ENCODE data around the gene DENND1A. TPM values are rescaled to one million over a fixed set of nuclear protein-coding genes. Genes with fewer than 3 reads are reported as not detected.

DENND1A gene
- polyA plus RNA-seq, 2 of the 4 experiments (the other 2 are of a cell fraction), result 15.1 to 21.9 TPM

- TF ChIP-seq REST (IDR thresholded peaks at IDR 0.05) (no peak), HOXB13 (CRISPR knock-in tag; IDR thresholded peaks at IDR 0.05; ENCODE audit: low read depth) (no peak), POLR2AphosphoS2 (conservative IDR thresholded peaks at IDR 0.05; ENCODE audit: low read length) (no peak), NPAS2 (CRISPR knock-in tag; IDR thresholded peaks at IDR 0.05; ENCODE audit: borderline replicate concordance) (no peak), HDAC2 (IDR thresholded peaks at IDR 0.05) (no peak)
Measured at GRCh38 chr9:123441769-123442168, 488.2 kb downstream of the DENND1A start (continued).

GRCh38 chr9:123440256-123440655 is 489.7 kb downstream of the DENND1A start:
- Histone ChIP-seq H3K27ac (no peak overlapping the region), H3K9me3 (no peaks in the 10 kb centered on the region), H3K4me3 (no peak overlapping the region), H3K4me2 (no peak overlapping the region), H3K4me1 (no peaks in the 10 kb centered on the region)
- WGBS (ENCODE audit: missing lambda C conversion rate), result 91% methylated on average over 11 of the region's 11 CpGs
- ChIA-PET CTCF (interaction anchor here (0.6 kb wide), 1 partner anchor 720 kb away, joined by 4 read pairs; no protein-coding TSS in a partner anchor), POLR2A (no interaction called here)
- no peak for DNase-seq (ENCODE audit: low read depth in 1 of 2, low spot score in 1 of 2)
- no peak for FAIRE-seq
- TF ChIP-seq HDAC2 (IDR thresholded peaks at IDR 0.05), result no peak
- TF ChIP-seq ELK1 (IDR thresholded peaks at IDR 0.05; ENCODE audit: low read depth, low read length), result no peak
- no peak for TF ChIP-seq BHLHE40 (IDR thresholded peaks at IDR 0.05; ENCODE audit: low read depth, low read length)
- no peak for TF ChIP-seq BCL3 (IDR thresholded peaks at IDR 0.05)
- no peak for TF ChIP-seq ZC3H11A (IDR thresholded peaks at IDR 0.05)
- TF ChIP-seq TP53 (CRISPR knock-in tag; IDR thresholded peaks at IDR 0.05), result no peak
- no peak for TF ChIP-seq JUN (IDR thresholded peaks at IDR 0.05)
- no peak for ATAC-seq

- TF ChIP-seq HEYL (CRISPR knock-in tag; IDR thresholded peaks at IDR 0.05) (no peak), FOSB (CRISPR knock-in tag; IDR thresholded peaks at IDR 0.05) (no peak), CEBPB (IDR thresholded peaks at IDR 0.05) (no peak), NFE2L2 (conservative IDR thresholded peaks at IDR 0.05; ENCODE audit: low read length) (no peak), PHF8 (IDR thresholded peaks at IDR 0.05; ENCODE audit: borderline replicate concordance, low read depth) (no peak), TP53 (CRISPR knock-in tag; IDR thresholded peaks at IDR 0.05) (no peak), PBX3 (IDR thresholded peaks at IDR 0.05) (no peak), ESRRA (IDR thresholded peaks at IDR 0.05; ENCODE audit: borderline replicate concordance, low read length) (no peak), RNF2 (IDR thresholded peaks at IDR 0.05; ENCODE audit: borderline replicate concordance, low read depth) (no peak), ELK1 (IDR thresholded peaks at IDR 0.05; ENCODE audit: low read depth, low read length) (no peak), SMC3 (IDR thresholded peaks at IDR 0.05) (no peak), GATA3 (IDR thresholded peaks at IDR 0.05; ENCODE audit: borderline replicate concordance) (no peak)
Measured at GRCh38 chr9:123438821-123439220, 491.1 kb downstream of the DENND1A start.

More at GRCh38 chr9:123438821-123439220, 491.1 kb downstream of the DENND1A start:
- ChIA-PET POLR2A (no interaction called here), CTCF (interaction anchor here (0.7 kb wide), 1 partner anchor 53 kb away, joined by 4 read pairs; no protein-coding TSS in a partner anchor)
- H3K27ac ChIP-seq, result no peak overlapping the region
- WGBS (ENCODE audit: missing lambda C conversion rate), result 82% methylated on average over 4 of the region's 4 CpGs
- no peak for FAIRE-seq
- H3K9me3 ChIP-seq, result no peaks in the 10 kb centered on the region
- no peak overlapping the region for H3K4me2 ChIP-seq
- H3K4me3 ChIP-seq, result no peak overlapping the region
- H3K4me1 ChIP-seq, result no peaks in the 10 kb centered on the region
- no peak for DNase-seq (ENCODE audit: low read depth in 1 of 2, low spot score in 1 of 2)
- ATAC-seq, result no peak
